Duodenal mucosa (tissue), 2 donors: Measurements from ENCODE around the gene CYSRT1.
A peak's percentile ranks its signal among the peaks of the same experiment; 100 is the strongest.

Experiments
- H3K27ac ChIP-seq: one replicate; pipeline ENCODE4 v1.7.0; 2013; ENCODE audit warnings: low read depth, low read length
- H3K27me3 ChIP-seq, 2 donors: one replicate each; pipeline ENCODE4 v1.7.0; 2013; ENCODE audit warnings: low read length in 2 of 2, control low read depth in 1 of 2; ENCODE audit not compliant: insufficient read depth in 2 of 2, control insufficient read depth in 1 of 2
- H3K36me3 ChIP-seq, 2 donors: one replicate each; pipeline ENCODE4 v1.7.0; 2013; ENCODE audit warnings: low read length in 2 of 2, control low read depth in 1 of 2; ENCODE audit not compliant: insufficient read depth in 2 of 2, control insufficient read depth in 1 of 2
- H3K4me1 ChIP-seq, 2 donors: one replicate each; pipeline ENCODE4 v1.7.0; 2013; ENCODE audit warnings: low read length in 2 of 2, control low read depth in 1 of 2; ENCODE audit not compliant: insufficient read depth in 2 of 2, control insufficient read depth in 1 of 2
- H3K4me3 ChIP-seq, 2 donors: one replicate each; pipeline ENCODE4 v1.7.0; 2013; ENCODE audit warnings: low read length in 2 of 2, low read depth in 1 of 2
- H3K9ac ChIP-seq, 2 donors: one replicate each; pipeline ENCODE4 v1.7.0; 2013; ENCODE audit warnings: low read length in 2 of 2, low read depth in 1 of 2
- H3K9me3 ChIP-seq, 2 donors: one replicate each; pipeline ENCODE4 v1.7.0; 2013; ENCODE audit warnings: low read length in 2 of 2, control low read depth in 1 of 2; ENCODE audit not compliant: control insufficient read depth in 1 of 2

Gene CYSRT1

DNA sequence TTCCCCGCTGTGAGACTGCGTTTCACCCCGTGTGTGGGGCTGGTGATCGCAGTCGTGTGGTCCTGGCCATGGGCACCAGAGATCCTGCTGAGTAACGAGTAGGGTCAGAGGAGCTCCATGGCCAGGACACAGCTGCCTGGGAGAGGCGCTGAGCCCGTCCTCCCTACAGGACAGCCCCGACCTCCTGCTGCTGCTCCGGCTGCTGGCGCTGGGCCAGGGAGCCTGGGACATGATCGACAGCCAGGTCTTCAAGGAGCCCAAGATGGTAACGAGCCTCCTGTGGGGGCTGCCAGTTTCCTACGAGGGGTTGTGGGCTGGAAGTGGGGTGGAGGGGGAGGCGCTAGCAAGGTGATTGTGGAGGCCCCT lies 41.2 kb downstream of the CYSRT1 start:
- H3K4me1 ChIP-seq: peaks cover 18 to 21% of the 10 kb centered on the region in 2 donors
- H3K36me3 ChIP-seq: peaks cover 12 to 45% of the 10 kb centered on the region in 2 donors
- H3K4me3 ChIP-seq: no peak overlapping the region
- H3K27ac ChIP-seq: no peak overlapping the region
- H3K9ac ChIP-seq: no peak overlapping the region
- H3K27me3 ChIP-seq: no peaks in the 10 kb centered on the region
- H3K9me3 ChIP-seq: no peaks in the 10 kb centered on the region

DNA sequence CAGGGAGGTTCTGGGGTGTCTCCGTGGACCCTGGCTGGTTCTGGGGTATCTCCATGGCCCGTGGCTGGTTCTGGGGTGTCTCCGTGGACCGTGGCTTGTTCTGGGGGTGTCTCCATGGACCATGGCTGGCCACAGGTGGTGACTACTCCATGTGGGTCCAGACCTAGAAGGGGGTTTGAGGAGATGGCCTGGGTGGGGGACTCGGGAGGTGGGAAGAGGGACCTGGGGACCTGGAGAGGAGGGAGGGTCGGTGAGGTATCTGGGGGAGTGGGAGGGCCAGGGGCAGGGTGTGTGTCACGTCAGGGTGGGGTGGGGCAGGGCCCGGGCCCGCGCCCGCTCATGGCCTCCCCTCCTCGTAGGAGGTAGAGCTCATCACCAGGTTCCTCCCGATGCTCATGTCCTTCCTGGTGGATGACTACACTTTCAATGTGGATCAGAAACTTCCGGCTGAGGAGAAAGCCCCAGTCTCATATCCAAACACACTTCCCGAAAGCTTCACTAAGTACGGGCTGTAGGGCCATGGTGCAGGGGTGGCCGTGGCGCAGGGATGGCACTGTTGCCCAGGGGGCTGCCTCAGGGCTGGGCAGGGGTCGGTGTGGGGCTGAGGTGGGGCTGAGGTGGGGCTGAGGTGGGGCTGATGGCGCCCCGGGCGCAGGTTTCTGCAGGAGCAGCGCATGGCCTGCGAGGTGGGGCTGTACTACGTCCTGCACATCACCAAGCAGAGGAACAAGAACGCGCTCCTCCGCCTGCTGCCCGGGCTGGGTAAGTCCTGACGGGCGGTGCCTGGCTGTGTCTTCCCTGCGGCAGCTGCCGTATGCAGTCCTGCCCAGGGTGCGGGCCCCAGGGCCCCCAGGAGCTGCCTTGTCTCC lies 41.8 kb downstream of the CYSRT1 start:
- Histone ChIP-seq H3K27ac (no peak overlapping the region), H3K9me3 (no peaks in the 10 kb centered on the region), H3K9ac (no peak overlapping the region), H3K27me3 (no peaks in the 10 kb centered on the region), H3K4me3 (no peak overlapping the region), H3K4me1 (peaks cover 18 to 21% of the 10 kb centered on the region in 2 donors), H3K36me3 (peaks cover 12 to 46% of the 10 kb centered on the region in 2 donors)

- no peaks in the 10 kb centered on the region for H3K27me3 ChIP-seq
- no peak overlapping the region for H3K9ac ChIP-seq
- no peaks in the 10 kb centered on the region for H3K9me3 ChIP-seq
- H3K27ac ChIP-seq: no peak overlapping the region
- no peak overlapping the region for H3K4me3 ChIP-seq
- H3K36me3 ChIP-seq: peaks cover 12 to 55% of the 10 kb centered on the region in 2 donors
- peaks cover 18 to 21% of the 10 kb centered on the region in 2 donors for H3K4me1 ChIP-seq
These were observed 43.0 kb downstream of the CYSRT1 start for GRCh38 chr9:137267933-137268355.

DNA sequence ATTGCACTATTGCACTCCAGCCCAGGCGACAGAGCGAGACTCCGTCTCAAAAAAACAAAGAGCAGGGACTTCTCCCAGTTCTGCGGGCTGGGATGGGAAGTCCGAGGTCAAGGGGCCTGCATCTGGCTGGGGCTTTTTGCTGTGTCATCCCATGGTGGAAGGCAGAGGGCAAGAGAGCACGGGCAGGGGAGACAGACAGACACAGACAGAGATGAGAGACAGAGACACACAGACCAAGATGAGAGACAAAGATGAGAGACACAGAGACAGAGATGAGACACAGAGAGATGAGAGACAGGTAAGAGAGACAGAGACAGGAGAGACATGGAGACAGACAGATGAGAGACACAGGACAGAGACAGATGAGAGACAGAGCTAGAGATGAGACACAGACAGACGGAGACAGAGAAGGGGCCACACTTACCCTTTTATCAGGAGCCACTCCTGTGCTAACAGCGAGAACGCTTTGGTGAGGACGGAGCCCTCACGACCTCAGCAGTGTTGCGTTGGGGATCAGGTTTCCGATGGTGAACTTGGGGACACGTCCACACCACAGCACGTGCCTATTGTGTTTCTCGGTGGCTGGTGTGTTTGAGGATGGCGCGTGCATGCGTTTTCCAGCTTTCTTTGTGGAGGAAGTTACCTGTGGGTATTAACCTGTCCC lies 43.7 kb downstream of the CYSRT1 start:
- Histone ChIP-seq H3K27me3 (no peaks in the 10 kb centered on the region), H3K4me1 (peaks cover 18 to 22% of the 10 kb centered on the region in 2 donors), H3K27ac (peak overlapping the region; percentile 42), H3K36me3 (peaks cover 12 to 57% of the 10 kb centered on the region in 2 donors), H3K9me3 (no peaks in the 10 kb centered on the region), H3K4me3 (peak overlapping the region; percentile 33 to 59), H3K9ac (peak overlapping the region; percentile 12 to 13)

- H3K4me3 ChIP-seq: peak overlapping the region; percentile 33 to 59
- peak overlapping the region; percentile 42 for H3K27ac ChIP-seq
- H3K4me1 ChIP-seq: peaks cover 24 to 28% of the 10 kb centered on the region in 2 donors
- H3K27me3 ChIP-seq: no peaks in the 10 kb centered on the region
- H3K36me3 ChIP-seq: peaks cover 12 to 50% of the 10 kb centered on the region in 2 donors
- H3K9me3 ChIP-seq: no peaks in the 10 kb centered on the region
- peak overlapping the region; percentile 12 to 13 for H3K9ac ChIP-seq
These were observed 44.3 kb downstream of the CYSRT1 start for GRCh38 chr9:137269231-137269772.

- Histone ChIP-seq H3K27me3 (no peaks in the 10 kb centered on the region), H3K9me3 (no peaks in the 10 kb centered on the region), H3K27ac (no peak overlapping the region), H3K4me3 (no peak overlapping the region), H3K4me1 (peaks cover 36 to 45% of the 10 kb centered on the region in 2 donors), H3K9ac (no peak overlapping the region), H3K36me3 (peaks cover 7 to 38% of the 10 kb centered on the region in 2 donors)
These were observed 46.1 kb downstream of the CYSRT1 start for GRCh38 chr9:137270929-137271695.

- Histone ChIP-seq H3K27ac (no peak overlapping the region), H3K9me3 (no peaks in the 10 kb centered on the region), H3K36me3 (peaks cover 3 to 32% of the 10 kb centered on the region in 2 donors), H3K9ac (no peak overlapping the region), H3K4me1 (peaks cover 42 to 50% of the 10 kb centered on the region in 2 donors), H3K4me3 (no peak overlapping the region), H3K27me3 (no peaks in the 10 kb centered on the region)
These were observed 46.7 kb downstream of the CYSRT1 start for GRCh38 chr9:137271696-137272076.

- H3K4me1 ChIP-seq: peaks cover 49 to 58% of the 10 kb centered on the region in 2 donors
These were observed 47.5 kb downstream of the CYSRT1 start for GRCh38 chr9:137272241-137273094.

GRCh38 chr9:137273095-137273490 lies 48.1 kb downstream of the CYSRT1 start:
- H3K27me3 ChIP-seq: no peaks in the 10 kb centered on the region
- no peak overlapping the region for H3K27ac ChIP-seq
- H3K9me3 ChIP-seq: no peaks in the 10 kb centered on the region
- no peak overlapping the region for H3K4me3 ChIP-seq
- peaks cover 45 to 59% of the 10 kb centered on the region in 2 donors for H3K4me1 ChIP-seq
- peaks cover 3 to 27% of the 10 kb centered on the region in 2 donors for H3K36me3 ChIP-seq
- H3K9ac ChIP-seq: no peak overlapping the region

More at GRCh38 chr9:137272241-137273094, 47.5 kb downstream of the CYSRT1 start:
- Histone ChIP-seq H3K27ac (no peak overlapping the region), H3K9ac (no peak overlapping the region), H3K9me3 (no peaks in the 10 kb centered on the region), H3K36me3 (peaks cover 3 to 27% of the 10 kb centered on the region in 2 donors), H3K27me3 (no peaks in the 10 kb centered on the region), H3K4me3 (no peak overlapping the region)
